Caco-2 (cell line): Measurements from ENCODE around the gene OGFOD3. TPM values are rescaled to one million over a fixed set of nuclear protein-coding genes. Genes with fewer than 3 reads are reported as not detected.

ENCODE experiments used
- BruUV-seq: library from RNA; stranded (reverse); fragments of 400-500 nt; replicated peaks from 2 replicates; lab custom pipeline; 2021; lab: Mats Ljungman, UMichigan
- CTCF ChIA-PET: fragments of 300-600 bp; sonication (Branson Sonifier 250); formaldehyde crosslinking; loops from one replicate; lab custom pipeline; 2022; ENCODE audit warnings: antibody characterized with exemption; lab: Charles Lee
- POLR2A ChIA-PET: fragments of 300-600 bp; sonication (Branson Sonifier 250); formaldehyde crosslinking; loops from one replicate; lab custom pipeline; 2022; ENCODE audit warnings: antibody characterized with exemption; lab: Charles Lee
- DNase-seq, 2 experiments: peaks; one replicate each; pipeline versions ENCODE4 v3.0.0 to v3.0.0-alpha.2; 2020 to 2022
- H3K27me3 ChIP-seq: replicated peaks from 2 replicates; pipeline ENCODE4 v1.6.0; 2011; ENCODE audit warnings: low read length; ENCODE audit not compliant: control insufficient read depth, insufficient read depth
- H3K36me3 ChIP-seq: 2 replicates; pipeline ENCODE4 v1.5.1; 2011; ENCODE audit warnings: low read length; ENCODE audit not compliant: control insufficient read depth, insufficient read depth
- H3K4me1 ChIP-seq: fragments of 250-450 bp; sonication (Bioruptor Pico); 2 replicates; pipeline ENCODE4 v1.5.1; 2020; ENCODE audit warnings: mild to moderate bottlenecking
- H3K4me3 ChIP-seq: 2 replicates; pipeline ENCODE4 v1.5.1; 2011; ENCODE audit warnings: low read depth, mild to moderate bottlenecking, control low read depth, low read length
- H3K9me3 ChIP-seq: fragments of 250-450 bp; sonication (Bioruptor Pico); 2 replicates; pipeline ENCODE4 v1.5.1; 2020; ENCODE audit warnings: mild to moderate bottlenecking, moderate library complexity
- H3K27ac Mint-ChIP-seq: one replicate; pipeline ENCODE4 v1.8.0; 2022; ENCODE audit warnings: mixed read lengths; ENCODE audit not compliant: unreplicated experiment
- H3K27me3 Mint-ChIP-seq: one replicate; pipeline ENCODE4 v1.8.0; 2022; ENCODE audit warnings: mixed read lengths; ENCODE audit not compliant: insufficient read depth, unreplicated experiment
- H3K36me3 Mint-ChIP-seq: one replicate; pipeline ENCODE4 v1.8.0; 2022; ENCODE audit warnings: mild to moderate bottlenecking, mixed read lengths; ENCODE audit not compliant: insufficient read depth, unreplicated experiment
- H3K4me1 Mint-ChIP-seq: one replicate; pipeline ENCODE4 v1.8.0; 2022; ENCODE audit warnings: low read depth, mixed read lengths; ENCODE audit not compliant: unreplicated experiment
- H3K4me3 Mint-ChIP-seq: one replicate; pipeline ENCODE4 v1.8.0; 2022; ENCODE audit warnings: mild to moderate bottlenecking, moderate library complexity, mixed read lengths; ENCODE audit not compliant: unreplicated experiment
- H3K9me3 Mint-ChIP-seq: one replicate; pipeline ENCODE4 v1.8.0; 2022; ENCODE audit warnings: mixed read lengths; ENCODE audit not compliant: unreplicated experiment
- intact Hi-C: fragments of 100-400 bp; cut with micrococcal nuclease; formaldehyde crosslinking; loops from one replicate; pipeline ENCODE4 v1.10.0; 2022; ENCODE audit not compliant: unreplicated experiment
- total RNA-seq: library from RNA; stranded (reverse); gene quantifications from 2 replicates; pipeline ENCODE4 v1.2.3, GENCODE V29; 2022
- TF ChIP-seq, protein P1 (sequence below), 2 experiments: fragments of 200-600 bp in 1 of 2; IDR thresholded peaks; 1 replicate in 1 of 2; 2 replicates in 1 of 2; pipeline versions ENCODE4 v1.5.1 to v1.8.0; 2011 to 2022; ENCODE audit warnings: antibody characterized with exemption in 1 of 2, control low read depth in 1 of 2, inconsistent platforms in 1 of 2, low read depth in 1 of 2, low read length in 1 of 2, mild to moderate bottlenecking in 1 of 2, moderate library complexity in 1 of 2; ENCODE audit not compliant: insufficient read depth in 1 of 2, severe bottlenecking in 1 of 2, unreplicated experiment in 1 of 2

Gene OGFOD3
- total RNA-seq, 1 experiment from 2014 or later = 51.2 TPM

DNA sequence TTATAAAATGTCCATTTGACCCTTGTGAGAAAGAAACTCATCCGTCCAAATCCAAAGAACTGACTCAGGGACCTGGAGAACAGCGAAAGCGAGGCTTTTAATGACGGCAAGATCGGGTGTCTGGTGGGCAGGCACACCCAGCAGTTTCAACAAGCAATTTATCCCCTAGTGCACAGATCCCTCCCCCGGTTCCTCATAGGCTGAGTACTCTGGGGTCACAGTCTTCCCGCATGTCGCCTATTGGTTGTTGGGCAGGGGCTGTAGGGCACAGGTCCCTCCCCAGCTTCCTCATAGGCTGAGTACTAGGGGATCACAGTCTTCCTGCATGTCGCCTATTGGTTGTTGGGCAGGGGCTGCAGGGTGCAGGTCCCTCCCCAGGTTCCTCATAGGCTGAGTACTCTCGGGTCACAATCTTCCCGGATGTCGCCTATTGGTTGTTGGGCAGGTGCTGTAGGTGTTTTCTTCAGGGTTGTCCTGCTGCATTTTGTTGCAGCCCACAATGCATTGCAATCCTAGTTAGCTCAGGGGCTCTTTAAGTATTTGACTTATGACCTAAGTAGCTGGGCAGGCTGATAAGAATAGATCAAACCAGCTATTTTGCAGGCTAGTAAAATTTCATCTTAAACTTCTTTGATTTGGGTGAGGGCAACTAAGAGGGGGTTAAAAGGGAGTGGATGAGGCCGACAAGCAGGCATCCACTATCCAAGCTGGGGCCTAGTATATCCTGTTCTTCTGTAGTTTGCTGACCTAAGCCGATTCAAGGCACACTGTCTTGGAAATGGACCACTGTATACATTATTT, 50.5 kb downstream of the OGFOD3 start:
- POLR2A ChIA-PET = interaction anchor here (0.9 to 1.2 kb wide), 2 partner anchors 76 to 151 kb away, joined by 3 read pairs; partner anchors contain the start of gene FOXK2

DNA sequence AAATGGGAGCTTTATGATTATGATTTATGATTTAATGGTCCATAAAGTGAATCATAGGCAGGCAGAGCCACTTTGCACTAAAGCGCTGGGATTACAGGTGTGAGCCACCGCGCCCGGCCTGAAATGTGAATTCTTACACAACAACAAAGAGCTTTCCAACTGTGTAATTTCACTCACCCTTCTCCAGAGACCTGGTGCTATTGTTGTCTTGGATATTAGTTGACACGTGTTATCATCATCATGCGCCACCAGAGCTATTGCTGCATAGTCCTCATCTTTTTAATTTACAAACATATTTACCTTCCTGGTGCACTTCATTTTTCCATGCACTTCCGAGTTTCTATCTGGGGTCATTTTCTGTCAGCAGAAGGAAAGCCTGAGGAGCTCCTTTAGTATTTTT, 51.6 kb downstream of the OGFOD3 start:
- no peak overlapping the region; the same call in 1 of the 2 replicates for H3K4me3 ChIP-seq

More for the DNA sequence above, 50.5 kb downstream of the OGFOD3 start:
- H3K27ac Mint-ChIP-seq = peak overlapping the region; percentile 82
- peaks cover 27% of the 10 kb centered on the region for H3K4me1 ChIP-seq
- peak overlapping the region; percentile 18 for H3K4me3 ChIP-seq
- H3K36me3 Mint-ChIP-seq = peaks cover 8% of the 10 kb centered on the region
- H3K36me3 ChIP-seq = no peaks in the 10 kb centered on the region
- H3K4me3 Mint-ChIP-seq = peak overlapping the region; percentile 76
- TF ChIP-seq, protein P1, sequence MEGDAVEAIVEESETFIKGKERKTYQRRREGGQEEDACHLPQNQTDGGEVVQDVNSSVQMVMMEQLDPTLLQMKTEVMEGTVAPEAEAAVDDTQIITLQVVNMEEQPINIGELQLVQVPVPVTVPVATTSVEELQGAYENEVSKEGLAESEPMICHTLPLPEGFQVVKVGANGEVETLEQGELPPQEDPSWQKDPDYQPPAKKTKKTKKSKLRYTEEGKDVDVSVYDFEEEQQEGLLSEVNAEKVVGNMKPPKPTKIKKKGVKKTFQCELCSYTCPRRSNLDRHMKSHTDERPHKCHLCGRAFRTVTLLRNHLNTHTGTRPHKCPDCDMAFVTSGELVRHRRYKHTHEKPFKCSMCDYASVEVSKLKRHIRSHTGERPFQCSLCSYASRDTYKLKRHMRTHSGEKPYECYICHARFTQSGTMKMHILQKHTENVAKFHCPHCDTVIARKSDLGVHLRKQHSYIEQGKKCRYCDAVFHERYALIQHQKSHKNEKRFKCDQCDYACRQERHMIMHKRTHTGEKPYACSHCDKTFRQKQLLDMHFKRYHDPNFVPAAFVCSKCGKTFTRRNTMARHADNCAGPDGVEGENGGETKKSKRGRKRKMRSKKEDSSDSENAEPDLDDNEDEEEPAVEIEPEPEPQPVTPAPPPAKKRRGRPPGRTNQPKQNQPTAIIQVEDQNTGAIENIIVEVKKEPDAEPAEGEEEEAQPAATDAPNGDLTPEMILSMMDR (IDR thresholded peaks at IDR 0.05; ENCODE audit: insufficient read depth in 1 of 2, low read depth in 1 of 2, low read length in 1 of 2, severe bottlenecking in 1 of 2, unreplicated experiment in 1 of 2) = no peak
- CTCF ChIA-PET = interaction anchor here (1.2 kb wide), 1 partner anchor 12 kb away, joined by 3 read pairs; no protein-coding TSS in a partner anchor
- no peaks in the 10 kb centered on the region for H3K27me3 ChIP-seq
- no peaks in the 10 kb centered on the region for H3K27me3 Mint-ChIP-seq
- H3K4me1 Mint-ChIP-seq = peaks cover 16% of the 10 kb centered on the region
- intact Hi-C loops = no loop called here
- no peaks in the 10 kb centered on the region for H3K9me3 ChIP-seq
- DNase-seq = peak; percentile 93 to 96
- BruUV-seq = no TSS peak
- no peaks in the 10 kb centered on the region for H3K9me3 Mint-ChIP-seq

More for the DNA sequence above, 51.6 kb downstream of the OGFOD3 start:
- DNase-seq = no peak
- ChIA-PET CTCF (interaction anchor here (0.8 to 1.2 kb wide), 2 partner anchors 9 to 20 kb away, joined by 3 to 7 read pairs; no protein-coding TSS in a partner anchor), POLR2A (interaction anchor here (0.6 to 0.7 kb wide), 2 partner anchors 9 to 184 kb away, joined by 3 read pairs; no protein-coding TSS in a partner anchor)
- Histone ChIP-seq H3K36me3 (no peaks in the 10 kb centered on the region), H3K27me3 (no peaks in the 10 kb centered on the region), H3K4me1 (peaks cover 27% of the 10 kb centered on the region), H3K9me3 (no peaks in the 10 kb centered on the region)
- intact Hi-C loops = no loop called here
- no peaks in the 10 kb centered on the region for H3K27me3 Mint-ChIP-seq
- BruUV-seq = no TSS peak
- H3K27ac Mint-ChIP-seq = peak overlapping the region; percentile 82
- H3K4me1 Mint-ChIP-seq = peaks cover 16% of the 10 kb centered on the region
- H3K9me3 Mint-ChIP-seq = no peaks in the 10 kb centered on the region
- TF ChIP-seq, protein P1 (IDR thresholded peaks at IDR 0.05; ENCODE audit: insufficient read depth in 1 of 2, low read depth in 1 of 2, low read length in 1 of 2, severe bottlenecking in 1 of 2, unreplicated experiment in 1 of 2) = no peak
- H3K4me3 Mint-ChIP-seq = peak overlapping the region; percentile 76
- peaks cover 8% of the 10 kb centered on the region for H3K36me3 Mint-ChIP-seq
